ENCODE results near the gene ATP7B.
"Not testable (repeated sequence)": the region's sequence is repeated elsewhere in the genome, so short reads cannot be mapped to it uniquely, and the experiment has no call there.

Gene ATP7B

GRCh38 chr13:52006523-52007245 is 4.6 kb downstream of the ATP7B start:
- DNase-seq (ENCODE audit: low spot score), result no peak

GRCh38 chr13:52005841-52006522 is 5.3 kb downstream of the ATP7B start:
- DNase-seq (ENCODE audit: low spot score), result no peak

DNA sequence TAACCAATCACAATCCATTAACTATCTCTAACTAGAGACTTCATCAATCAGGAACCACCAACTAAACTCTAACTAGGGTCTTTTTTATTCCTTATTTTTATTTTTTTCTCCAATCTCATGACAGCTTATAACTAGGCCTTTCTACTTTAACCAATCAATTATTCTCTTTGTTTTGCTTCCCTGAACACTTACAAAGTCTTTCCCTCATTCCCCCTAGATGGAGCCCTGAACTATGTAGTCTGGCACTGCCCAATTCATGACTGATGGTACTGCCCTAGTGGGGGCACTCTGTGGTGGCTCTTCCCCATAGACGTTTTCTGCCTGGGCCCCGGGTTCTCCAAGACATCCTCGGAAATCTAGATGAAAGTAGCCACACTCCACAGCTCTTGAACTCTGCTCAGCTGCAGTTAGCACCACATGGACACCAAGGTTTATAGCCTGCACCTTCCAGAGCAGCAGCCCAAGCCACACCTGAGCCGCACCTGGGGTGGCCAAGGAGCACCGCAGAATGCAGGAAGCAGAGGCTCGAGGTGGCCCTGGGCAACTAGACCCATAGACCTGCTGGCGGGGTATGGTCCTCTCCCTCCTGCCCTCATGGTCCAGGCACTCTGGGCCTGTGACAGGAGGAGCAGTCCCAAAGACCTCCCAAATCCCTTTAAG is 6.6 kb downstream of the ATP7B start:
- DNase-seq (ENCODE audit: low spot score), result no peak

DNA sequence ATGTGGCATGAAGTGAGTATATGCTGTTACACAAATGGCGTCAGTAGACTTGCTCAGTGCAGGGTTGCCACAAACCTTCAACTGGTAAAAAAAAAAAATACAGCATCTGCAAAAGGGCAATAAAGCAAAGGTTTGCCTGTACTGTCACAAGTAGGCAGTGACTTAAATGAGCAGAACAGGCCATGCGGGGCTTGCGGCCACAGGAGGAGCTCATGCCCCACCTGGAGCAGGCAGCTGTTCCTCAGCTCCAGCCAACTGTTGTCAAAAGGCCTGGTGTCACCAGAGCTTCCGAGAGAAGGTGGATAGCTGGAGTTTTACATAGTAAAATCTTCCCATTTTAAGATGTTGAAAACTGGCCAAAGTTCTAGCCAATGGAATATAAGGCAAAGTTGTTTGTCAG is 7.7 kb downstream of the ATP7B start:
- no peak for DNase-seq (ENCODE audit: low spot score)

DNA sequence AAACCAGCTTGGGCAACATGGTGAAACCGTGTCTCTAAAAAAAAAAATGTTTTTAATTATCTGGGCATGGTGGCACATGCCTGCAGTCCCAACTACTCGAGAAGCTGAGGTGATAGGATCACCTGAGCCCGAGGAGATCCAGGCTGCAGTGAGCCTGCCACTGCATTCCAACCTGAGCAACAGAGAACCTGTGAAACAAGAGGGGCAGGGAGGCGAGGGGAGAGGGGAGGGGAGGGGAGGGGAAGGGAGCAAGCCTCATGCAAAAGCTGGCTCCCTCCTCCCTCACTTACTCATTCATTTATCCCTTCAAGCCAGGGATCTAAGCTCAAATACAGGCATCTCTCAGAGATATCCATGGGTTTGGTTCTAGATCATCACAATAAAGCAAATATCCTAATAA is 8.9 kb downstream of the ATP7B start:
- no peak for DNase-seq (ENCODE audit: low spot score)

DNA sequence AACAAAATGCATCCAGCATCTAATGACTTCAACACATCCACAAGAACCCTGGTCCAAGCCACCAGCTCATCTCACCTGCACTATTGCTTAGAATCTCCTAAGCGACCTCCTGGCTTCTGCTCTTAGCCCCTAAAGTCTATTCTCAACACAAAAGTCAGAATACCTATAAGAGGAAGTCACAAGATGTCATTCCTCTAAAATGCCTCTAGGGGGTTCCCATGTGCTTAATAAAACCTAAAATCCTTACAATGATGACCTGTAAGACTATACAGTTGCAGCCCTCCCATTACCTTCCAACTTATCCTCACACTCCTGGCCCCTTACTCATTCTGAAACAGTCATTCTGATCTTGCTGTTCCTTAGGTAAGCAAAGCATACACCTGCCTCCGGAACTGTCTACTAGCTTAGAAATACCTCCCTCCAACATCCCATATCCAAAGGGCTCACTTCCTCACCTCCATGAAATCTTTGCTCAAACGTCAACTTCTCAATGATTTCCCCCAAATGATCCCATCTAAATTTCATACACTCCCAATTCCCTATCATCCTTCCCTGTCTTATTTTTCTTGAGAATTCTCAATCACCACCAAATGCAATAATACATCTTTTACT is 10.0 kb downstream of the ATP7B start:
- DNase-seq (ENCODE audit: low spot score), result peak; percentile 48

- no peak for DNase-seq (ENCODE audit: low spot score)
Observed at GRCh38 chr13:51999921-52000320, 11.3 kb downstream of the ATP7B start.

DNA sequence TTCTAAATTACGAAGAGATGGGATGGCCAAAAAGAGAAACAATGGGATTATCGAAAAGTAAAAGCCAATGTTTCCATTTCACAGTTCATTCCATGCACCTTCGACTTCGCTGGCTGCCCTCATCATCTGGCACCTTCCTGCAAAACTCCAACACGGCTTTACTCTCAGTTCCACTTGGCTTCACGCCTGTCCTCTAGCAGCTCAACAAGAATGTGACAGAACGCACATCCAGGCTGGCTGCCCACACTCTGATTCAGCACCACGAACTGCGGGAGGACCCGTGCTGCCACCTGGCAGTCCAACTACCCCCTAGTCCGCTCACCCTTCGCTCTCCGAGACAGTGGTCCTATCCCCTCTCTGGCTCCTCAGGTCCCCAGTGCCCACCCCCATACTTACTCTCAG is 11.7 kb downstream of the ATP7B start:
- DNase-seq (ENCODE audit: low spot score), result no peak

GRCh38 chr13:51998723-51999509 is 12.3 kb downstream of the ATP7B start:
- no peak for DNase-seq (ENCODE audit: low spot score)

- DNase-seq (ENCODE audit: low spot score), result no peak
Observed at GRCh38 chr13:51997641-51998330, 13.5 kb downstream of the ATP7B start.

- no peak for DNase-seq (ENCODE audit: low spot score)
Observed at GRCh38 chr13:51997186-51997585, 14.1 kb downstream of the ATP7B start.

- no peak for DNase-seq (ENCODE audit: low spot score)
Observed at GRCh38 chr13:51996641-51997040, 14.6 kb downstream of the ATP7B start.

GRCh38 chr13:51995677-51996551 is 15.3 kb downstream of the ATP7B start:
- no peak for DNase-seq (ENCODE audit: low spot score)

DNA sequence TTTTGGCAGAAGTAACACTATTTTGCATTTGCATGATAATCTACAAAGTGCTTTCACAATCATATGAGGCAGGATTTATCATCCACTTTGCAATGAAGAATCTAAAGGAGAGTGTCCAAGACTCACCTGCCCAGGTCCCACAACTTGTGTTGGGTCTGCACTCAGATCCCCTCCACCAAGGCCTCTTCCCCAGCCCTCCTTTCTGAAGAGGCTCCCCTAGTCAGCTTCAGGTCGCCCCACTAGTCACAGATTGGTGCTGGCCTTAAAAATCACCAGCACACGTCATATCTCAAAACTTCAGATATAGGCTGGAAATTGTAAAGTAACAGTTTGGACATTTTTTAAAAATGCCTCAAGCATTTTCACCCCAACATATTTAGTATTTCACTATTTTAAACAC is 17.5 kb downstream of the ATP7B start:
- no peak for DNase-seq (ENCODE audit: low spot score)

GRCh38 chr13:51988988-51989618 is 22.1 kb downstream of the ATP7B start:
- no peak for DNase-seq (ENCODE audit: low spot score)

DNA sequence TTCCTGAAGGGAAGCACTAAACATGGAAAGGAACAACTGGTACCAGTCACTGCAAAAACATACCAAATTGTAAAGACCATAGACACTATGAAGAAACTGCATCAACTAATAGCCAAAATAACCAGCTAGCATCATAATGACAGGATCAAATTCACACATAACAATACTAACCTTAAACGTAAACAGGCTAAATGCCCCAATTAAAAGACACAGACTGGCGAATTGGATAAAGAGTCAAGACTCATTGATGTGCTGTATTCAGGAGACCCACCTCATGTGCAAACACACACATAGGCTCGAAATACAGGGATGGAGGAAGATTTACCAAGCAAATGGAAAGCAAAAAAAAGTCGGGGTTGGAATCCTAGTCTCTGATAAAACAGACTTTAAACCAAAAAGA is 26.3 kb downstream of the ATP7B start:
- DNase-seq (ENCODE audit: low spot score), result not testable (repeated sequence)

GRCh38 chr13:51983292-51983691 is 28.0 kb downstream of the ATP7B start:
- not testable (repeated sequence) for DNase-seq (ENCODE audit: low spot score)

GRCh38 chr13:51981355-51981754 is 29.9 kb downstream of the ATP7B start:
- no peak for DNase-seq (ENCODE audit: low spot score)

DNA sequence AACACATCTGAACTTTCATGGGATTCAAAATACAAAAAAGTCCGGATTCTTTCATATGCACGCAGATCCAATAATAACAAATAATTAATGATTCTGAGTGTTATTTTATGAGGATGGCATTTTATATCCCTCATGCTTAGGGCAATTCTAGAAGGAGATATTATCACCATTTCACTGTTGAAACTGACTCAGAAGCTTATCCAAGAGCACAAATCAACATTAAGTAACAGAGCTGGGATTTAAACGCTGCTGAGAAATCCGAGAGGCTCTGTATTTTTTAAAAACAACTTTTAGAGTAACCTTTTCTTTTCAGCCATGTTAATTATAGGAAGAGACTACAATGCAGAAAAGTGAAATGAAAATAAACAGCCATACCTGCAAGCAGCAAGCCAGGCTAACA is 30.3 kb downstream of the ATP7B start:
- DNase-seq (ENCODE audit: low spot score), result no peak
